Stomach (tissue), 19 donors: Measurements from ENCODE around the gene DNASE2. TPM values are rescaled to one million over a fixed set of nuclear protein-coding genes. Genes with fewer than 3 reads are reported as not detected.
A peak's percentile ranks its signal among the peaks of the same experiment; 100 is the strongest.

Experiments
- DNase-seq, 2 donors: peaks; one replicate each; pipeline versions ENCODE4 v3.0.0 to v3.0.0-alpha.2; 2013 to 2019
- H3K27ac ChIP-seq, 5 donors: fragments of 200-600 bp in 4 of 5; sonication (generic) in 4 of 5; one replicate each; pipeline ENCODE4 v1.5.1; 2013 to 2019; ENCODE audit warnings: mild to moderate bottlenecking in 1 of 5, moderate library complexity in 1 of 5
- H3K27me3 ChIP-seq, 3 donors: fragments of 200-600 bp; sonication (generic); one replicate each; pipeline ENCODE4 v1.5.1; 2017 to 2019; ENCODE audit warnings: mixed run types in 1 of 3
- H3K36me3 ChIP-seq, 4 donors: fragments of 200-600 bp; sonication (generic); 1 replicate in 3 of 4; 2 replicates in 1 of 4; pipeline ENCODE4 v1.5.1; 2016 to 2019
- H3K4me1 ChIP-seq, 4 donors: fragments of 200-600 bp; sonication (generic); one replicate each; pipeline ENCODE4 v1.5.1; 2016 to 2019
- H3K4me3 ChIP-seq, 4 donors: fragments of 200-600 bp; sonication (generic) in 3 of 4; one replicate each; pipeline ENCODE4 v1.5.1; 2016 to 2019; ENCODE audit warnings: mild to moderate bottlenecking in 1 of 4
- H3K9me3 ChIP-seq, 4 donors: fragments of 200-600 bp; sonication (generic); one replicate each; pipeline ENCODE4 v1.5.1; 2016 to 2019
- EP300 ChIP-seq: sonication (generic); formaldehyde crosslinking; IDR thresholded peaks from one replicate; pipeline ENCODE4 v1.6.1; 2017; ENCODE audit warnings: antibody characterized with exemption
- POLR2A ChIP-seq, 4 donors: fragments of 450-650 bp; IDR thresholded peaks; one replicate each; pipeline ENCODE4 v1.6.1; 2016; ENCODE audit warnings: antibody characterized with exemption in 4 of 4, control low read depth in 2 of 4, mild to moderate bottlenecking in 1 of 4, moderate library complexity in 1 of 4
- POLR2AphosphoS5 ChIP-seq, 3 donors: sonication (generic); formaldehyde crosslinking; IDR thresholded peaks; one replicate each; pipeline ENCODE4 v1.6.1; 2016; ENCODE audit warnings: antibody characterized with exemption in 3 of 3
- WGBS, 5 donors: extraction: QIAGEN DNeasy Blood & Tissue Kit in 3 of 5; methylation state at CpG; one replicate each; pipeline versions ENCODE4 v1.1.5 to v1.1.7; 2013 to 2018; 5-methylcytosine and 5-hydroxymethylcytosine counted together
- intact Hi-C: fragments of 100-400 bp; cut with DNase I; formaldehyde crosslinking; loops from one replicate; pipeline ENCODE4 v1.15.1; 2023; ENCODE audit warnings: low total_unique reads
- long read RNA-seq, 10 donors: transcript quantifications; one replicate each; lab custom pipeline, GENCODE V29; 2026
- polyA plus RNA-seq, 3 donors: library from polyadenylated mRNA; stranded (reverse); fragments of 200-250 nt; gene quantifications; one replicate each; pipeline ENCODE4 v1.2.3, GENCODE V29; 2013
- total RNA-seq, 5 donors: library from RNA; depleted of rRNA; stranded (reverse); fragments of >200 nt; gene quantifications; one replicate each; pipeline versions ENCODE4 v1.1.0 to v1.2.3, GENCODE V29; 2014 to 2016
- TF ChIP-seq, protein P1 (sequence below), 7 experiments: fragments of 450-650 bp in 4 of 7; fragments of 200-600 bp in 3 of 7; sonication (generic) in 3 of 7; IDR thresholded peaks; one replicate each; pipeline ENCODE4 v1.5.1; 2016 to 2019; ENCODE audit warnings: antibody characterized with exemption in 7 of 7, control low read depth in 2 of 7, mild to moderate bottlenecking in 1 of 7
- donor health status: healthy with polysubstance abuse.
- donor health status: Bipolar disorder and iron deficiency.
- donor health status: healthy.

DNASE2 gene, protein sequence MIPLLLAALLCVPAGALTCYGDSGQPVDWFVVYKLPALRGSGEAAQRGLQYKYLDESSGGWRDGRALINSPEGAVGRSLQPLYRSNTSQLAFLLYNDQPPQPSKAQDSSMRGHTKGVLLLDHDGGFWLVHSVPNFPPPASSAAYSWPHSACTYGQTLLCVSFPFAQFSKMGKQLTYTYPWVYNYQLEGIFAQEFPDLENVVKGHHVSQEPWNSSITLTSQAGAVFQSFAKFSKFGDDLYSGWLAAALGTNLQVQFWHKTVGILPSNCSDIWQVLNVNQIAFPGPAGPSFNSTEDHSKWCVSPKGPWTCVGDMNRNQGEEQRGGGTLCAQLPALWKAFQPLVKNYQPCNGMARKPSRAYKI
- total RNA-seq: 10 to 100 TPM; 11.9 to 53.1 (median 30.4) TPM
- 10 to 100 TPM in 2 of 3 donors, 1 to 10 TPM in 1; 9.0 to 26.2 (median 20.3) TPM for polyA plus RNA-seq
- long read RNA-seq, donor 1, partial matches to known transcripts: 0 of 4 reads
- long read RNA-seq, donor 1, other reads (novel, unspliced or antisense): 0 of 4 reads
- long read RNA-seq, donor 2, partial matches to known transcripts: 0 of 4 reads
- long read RNA-seq, donor 2, other reads (novel, unspliced or antisense): 0 of 4 reads
- long read RNA-seq, donor 3, partial matches to known transcripts: 0 of 4 reads
- long read RNA-seq, donor 3, other reads (novel, unspliced or antisense): 0 of 4 reads
- long read RNA-seq, donor 4, partial matches to known transcripts: 0 of 1 reads
- long read RNA-seq, donor 4, other reads (novel, unspliced or antisense): 0 of 1 reads
- long read RNA-seq, donor 5, partial matches to known transcripts: 0 of 5 reads
- long read RNA-seq, donor 5, other reads (novel, unspliced or antisense): 0 of 5 reads
- long read RNA-seq, donor 6, transcript DNASE2-201 (6 exons, 1,955 nt): major isoform, 13 of 15 reads
- long read RNA-seq, donor 6, partial matches to known transcripts: 0 of 15 reads
- long read RNA-seq, donor 6, other reads (novel, unspliced or antisense): 0 of 15 reads
- long read RNA-seq, donor 7, transcript DNASE2-201 (6 exons, 1,955 nt): major isoform, 7 of 7 reads
- long read RNA-seq, donor 7, partial matches to known transcripts: 0 of 7 reads
- long read RNA-seq, donor 7, other reads (novel, unspliced or antisense): 0 of 7 reads
- long read RNA-seq, donor 8, partial matches to known transcripts: 0 of 4 reads
- long read RNA-seq, donor 8, other reads (novel, unspliced or antisense): 0 of 4 reads
- long read RNA-seq, donor 9, partial matches to known transcripts: 0 of 3 reads
- long read RNA-seq, donor 9, other reads (novel, unspliced or antisense): 0 of 3 reads
- long read RNA-seq, donor 10, partial matches to known transcripts: 0 of 3 reads
- long read RNA-seq, donor 10, other reads (novel, unspliced or antisense): 0 of 3 reads

DNA sequence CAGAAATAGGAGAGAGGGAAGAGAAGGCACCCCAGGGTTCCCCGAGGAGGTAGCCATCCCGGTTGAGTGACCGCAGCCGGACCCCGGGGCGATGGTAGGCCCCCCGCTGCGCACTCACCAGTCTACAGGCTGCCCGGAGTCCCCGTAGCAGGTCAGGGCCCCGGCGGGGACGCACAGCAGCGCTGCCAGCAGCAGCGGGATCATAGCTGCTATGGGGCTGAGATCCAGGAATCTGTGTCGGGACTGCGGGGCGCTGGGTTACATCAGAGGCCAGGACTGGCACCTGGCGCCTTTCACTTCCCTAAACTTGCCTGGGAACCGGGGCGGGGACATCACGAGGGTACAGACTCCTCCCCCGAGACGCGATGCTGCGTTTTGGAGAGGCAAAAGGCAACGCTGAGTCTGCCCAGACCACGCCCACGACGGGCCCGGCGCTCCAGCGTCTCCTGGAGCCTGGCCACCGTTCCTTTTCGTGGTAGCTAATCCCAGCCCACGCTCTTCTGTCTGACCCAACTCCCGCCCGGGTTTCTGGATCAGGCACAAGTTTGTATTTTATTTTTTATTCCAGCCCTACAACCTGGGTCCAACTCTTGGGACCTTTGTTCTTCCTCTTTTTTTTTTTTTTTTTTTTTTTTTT, at the start of gene DNASE2:
Gene DNASE2, minus strand, starts transcription at position 278 of the 637 bp plus-strand sequence. Its CDS starts 74 bp downstream, at position 204.
- Histone ChIP-seq H3K27me3 (peaks cover 0 to 23% (median 12%) of the 10 kb centered on the region in 3 donors), H3K36me3 (peaks cover 20 to 25% (median 25%) of the 10 kb centered on the region in 4 donors), H3K27ac (peak within 1 kb of the TSS; percentile 78 to 93 (median 91)), H3K4me1 (peaks cover 22 to 50% (median 42%) of the 10 kb centered on the region in 4 donors), H3K9me3 (peaks cover 0 to 16% (median 12%) of the 10 kb centered on the region in 4 donors), H3K4me3 (peak within 1 kb of the TSS; percentile 69 to 83 (median 80))
- peak; percentile 97 to 98 for DNase-seq
- WGBS, 5 donors: 0 to 1% (median 0%) methylated on average over 12 to 38 of the region's 38 CpGs
- TF ChIP-seq, protein P1, sequence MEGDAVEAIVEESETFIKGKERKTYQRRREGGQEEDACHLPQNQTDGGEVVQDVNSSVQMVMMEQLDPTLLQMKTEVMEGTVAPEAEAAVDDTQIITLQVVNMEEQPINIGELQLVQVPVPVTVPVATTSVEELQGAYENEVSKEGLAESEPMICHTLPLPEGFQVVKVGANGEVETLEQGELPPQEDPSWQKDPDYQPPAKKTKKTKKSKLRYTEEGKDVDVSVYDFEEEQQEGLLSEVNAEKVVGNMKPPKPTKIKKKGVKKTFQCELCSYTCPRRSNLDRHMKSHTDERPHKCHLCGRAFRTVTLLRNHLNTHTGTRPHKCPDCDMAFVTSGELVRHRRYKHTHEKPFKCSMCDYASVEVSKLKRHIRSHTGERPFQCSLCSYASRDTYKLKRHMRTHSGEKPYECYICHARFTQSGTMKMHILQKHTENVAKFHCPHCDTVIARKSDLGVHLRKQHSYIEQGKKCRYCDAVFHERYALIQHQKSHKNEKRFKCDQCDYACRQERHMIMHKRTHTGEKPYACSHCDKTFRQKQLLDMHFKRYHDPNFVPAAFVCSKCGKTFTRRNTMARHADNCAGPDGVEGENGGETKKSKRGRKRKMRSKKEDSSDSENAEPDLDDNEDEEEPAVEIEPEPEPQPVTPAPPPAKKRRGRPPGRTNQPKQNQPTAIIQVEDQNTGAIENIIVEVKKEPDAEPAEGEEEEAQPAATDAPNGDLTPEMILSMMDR (IDR thresholded peaks at IDR 0.05): no peak
- TF ChIP-seq POLR2AphosphoS5 (IDR thresholded peaks at IDR 0.05): peak; percentile 80 to 94 (median 91)
- TF ChIP-seq POLR2A (IDR thresholded peaks at IDR 0.05): peak in 2 of 4 donors; percentile 65 to 90
- no peak for TF ChIP-seq EP300
- intact Hi-C loops: loop anchor here (10.0 kb wide), 1 partner anchor 54 kb away; the partner anchor contains the start of genes CALR and FARSA

DNA sequence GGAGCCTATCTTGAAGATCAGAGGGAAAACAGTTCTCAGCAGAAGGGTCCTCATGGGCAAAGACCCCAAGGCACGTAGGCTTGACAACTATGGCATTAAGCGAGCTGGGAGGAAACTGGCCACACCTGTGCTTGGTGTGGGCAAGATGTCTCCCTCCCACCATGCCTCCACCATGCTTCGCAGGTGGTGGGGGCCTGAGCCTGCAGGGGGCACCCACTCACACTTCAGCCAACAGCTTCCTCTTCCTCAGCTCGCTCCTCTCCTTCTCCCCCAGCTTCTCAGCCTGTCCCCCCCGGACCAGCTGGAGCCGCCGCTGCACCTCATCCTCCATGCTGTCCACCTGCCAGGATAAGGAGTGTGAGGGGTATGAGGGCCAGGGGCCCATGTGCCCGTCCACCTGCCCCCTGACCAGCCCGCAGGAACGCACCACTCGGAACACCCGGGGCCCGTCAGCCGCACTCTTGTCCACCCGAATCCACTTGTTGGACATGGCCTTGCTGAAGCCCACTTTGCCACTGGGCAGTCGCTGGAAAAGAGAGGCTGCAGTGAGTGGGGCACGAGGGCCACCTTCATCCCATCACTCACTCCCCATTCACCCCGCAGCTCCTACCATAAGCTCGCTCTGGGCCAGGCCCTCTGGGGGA, 48.9 kb upstream of the DNASE2 start:
- WGBS, 5 donors: 88 to 96% (median 91%) methylated on average over 10 to 19 of the region's 19 CpGs
- H3K4me3 ChIP-seq: no peak overlapping the region
- no peaks in the 10 kb centered on the region for H3K27me3 ChIP-seq
- no peak overlapping the region for H3K27ac ChIP-seq
- H3K36me3 ChIP-seq: peaks cover 53 to 61% (median 58%) of the 10 kb centered on the region in 4 donors
- no peak for DNase-seq
- no peaks in the 10 kb centered on the region for H3K9me3 ChIP-seq
- peaks cover 11 to 32% (median 23%) of the 10 kb centered on the region in 4 donors for H3K4me1 ChIP-seq
- TF ChIP-seq POLR2A (IDR thresholded peaks at IDR 0.05): no peak
- TF ChIP-seq POLR2AphosphoS5 (IDR thresholded peaks at IDR 0.05): no peak
- no peak for TF ChIP-seq EP300
- TF ChIP-seq, protein P1 (IDR thresholded peaks at IDR 0.05): no peak
- intact Hi-C loops: loop anchor here (10.0 kb wide), 1 partner anchor 45 kb away; the partner anchor contains the start of genes DNASE2 and KLF1

DNA sequence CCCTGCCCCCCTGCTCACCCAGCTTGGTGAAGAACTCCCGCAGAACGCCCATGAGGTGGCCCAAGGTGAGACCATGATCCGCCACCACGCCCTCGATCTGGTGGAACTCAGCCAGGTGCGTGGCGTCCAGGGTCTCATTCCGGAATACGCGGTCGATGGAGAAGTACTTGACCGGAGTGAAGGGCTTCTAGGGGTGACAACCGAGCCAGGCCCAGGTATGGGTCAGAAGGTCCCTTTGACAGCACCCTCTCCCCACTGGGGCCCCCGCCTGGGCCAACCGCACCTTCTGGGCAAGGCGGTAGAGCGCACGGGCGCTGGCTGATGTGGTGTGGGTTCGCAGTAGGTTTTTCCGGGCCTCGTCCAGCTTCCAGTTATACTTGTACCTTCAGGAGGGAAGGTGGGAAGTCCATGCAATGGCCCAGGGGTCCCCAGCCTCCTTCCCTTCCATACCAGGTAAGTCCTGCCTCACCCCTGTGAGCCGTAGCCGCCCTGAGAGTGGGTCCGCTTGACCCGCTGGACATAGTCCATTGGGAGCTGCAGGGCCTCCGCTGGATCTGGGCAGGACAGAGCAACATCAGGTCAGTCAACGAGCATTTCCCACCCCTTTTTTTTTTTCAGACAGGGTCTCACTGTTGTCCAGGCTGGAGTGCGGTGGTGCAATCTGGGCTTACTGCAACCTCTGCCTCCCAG, 43.5 kb upstream of the DNASE2 start:
- Histone ChIP-seq H3K4me3 (no peak overlapping the region), H3K9me3 (no peaks in the 10 kb centered on the region), H3K27ac (no peak overlapping the region), H3K27me3 (no peaks in the 10 kb centered on the region), H3K36me3 (peaks cover 72 to 78% (median 77%) of the 10 kb centered on the region in 4 donors), H3K4me1 (peaks cover 0 to under 1% (median under 1%) of the 10 kb centered on the region in 4 donors)
- no peak for DNase-seq
- TF ChIP-seq, protein P1 (IDR thresholded peaks at IDR 0.05): no peak
- TF ChIP-seq POLR2AphosphoS5 (IDR thresholded peaks at IDR 0.05): no peak
- TF ChIP-seq POLR2A (IDR thresholded peaks at IDR 0.05): no peak
- no peak for TF ChIP-seq EP300
- 90 to 96% (median 95%) methylated on average over 14 to 29 of the region's 29 CpGs for WGBS, 5 donors
- intact Hi-C loops: no loop called here
